Osteoblast (primary cell): ENCODE data around the gene RORB. TPM values are rescaled to one million over a fixed set of nuclear protein-coding genes. Genes with fewer than 3 reads are reported as not detected.

Experiments
- DNase-seq: peaks from one replicate; pipeline ENCODE4 v3.0.0; 2011; ENCODE audit warnings: low spot score, mixed read lengths; ENCODE audit not compliant: insufficient read length; ENCODE audit errors: missing footprints
- H2AFZ ChIP-seq: 2 replicates; pipeline ENCODE4 v1.6.0; 2011; ENCODE audit warnings: mild to moderate bottlenecking, low read length
- H3K27ac ChIP-seq: 2 replicates; pipeline ENCODE4 v1.5.1; 2011; ENCODE audit warnings: mild to moderate bottlenecking, low read depth, low read length, moderate library complexity
- H3K27me3 ChIP-seq: 2 replicates; pipeline ENCODE4 v1.6.0; 2012; ENCODE audit warnings: mild to moderate bottlenecking, control low read depth, inconsistent platforms, low read length, moderate library complexity; ENCODE audit not compliant: insufficient read depth
- H3K36me3 ChIP-seq: 2 replicates; pipeline ENCODE4 v1.5.1; 2011; ENCODE audit warnings: mild to moderate bottlenecking, low read length, control low read depth, moderate library complexity; ENCODE audit not compliant: insufficient read depth
- H3K4me1 ChIP-seq: 2 replicates; pipeline ENCODE4 v1.5.1; 2011; ENCODE audit warnings: mild to moderate bottlenecking, low read length, control low read depth, moderate library complexity; ENCODE audit not compliant: insufficient read depth
- H3K4me2 ChIP-seq: 2 replicates; pipeline ENCODE4 v1.6.0; 2011; ENCODE audit warnings: mild to moderate bottlenecking, low read length; ENCODE audit not compliant: insufficient read depth
- H3K4me3 ChIP-seq: fragments of 200-600 bp; sonication (generic); 3 replicates; pipeline ENCODE4 v1.5.1; 2012; ENCODE audit warnings: mild to moderate bottlenecking, low read length, inconsistent platforms; ENCODE audit not compliant: insufficient read depth
- H3K79me2 ChIP-seq: 2 replicates; pipeline ENCODE4 v1.6.0; 2012; ENCODE audit warnings: mild to moderate bottlenecking, low read length, control low read depth, inconsistent platforms; ENCODE audit not compliant: insufficient read depth
- H3K9me3 ChIP-seq: 2 replicates; pipeline ENCODE4 v1.5.1; 2011; ENCODE audit warnings: low read depth, low read length, control low read depth
- H4K20me1 ChIP-seq: 2 replicates; pipeline ENCODE4 v1.6.0; 2012; ENCODE audit warnings: mild to moderate bottlenecking, low read length, control low read depth; ENCODE audit not compliant: insufficient read depth
- total RNA-seq: library from RNA; depleted of rRNA; stranded (reverse); fragments of >200 nt; gene quantifications from 2 replicates; pipeline ENCODE4 v1.2.3, GENCODE V29; 2012
- TF ChIP-seq, protein P1 (sequence below): IDR thresholded peaks from 2 replicates; pipeline ENCODE4 v1.5.1; 2011; ENCODE audit warnings: mild to moderate bottlenecking, low read depth, low read length, moderate library complexity; ENCODE audit errors: extremely low read depth

RORB gene
- total RNA-seq, 1 donor: 0.36 TPM

DNA sequence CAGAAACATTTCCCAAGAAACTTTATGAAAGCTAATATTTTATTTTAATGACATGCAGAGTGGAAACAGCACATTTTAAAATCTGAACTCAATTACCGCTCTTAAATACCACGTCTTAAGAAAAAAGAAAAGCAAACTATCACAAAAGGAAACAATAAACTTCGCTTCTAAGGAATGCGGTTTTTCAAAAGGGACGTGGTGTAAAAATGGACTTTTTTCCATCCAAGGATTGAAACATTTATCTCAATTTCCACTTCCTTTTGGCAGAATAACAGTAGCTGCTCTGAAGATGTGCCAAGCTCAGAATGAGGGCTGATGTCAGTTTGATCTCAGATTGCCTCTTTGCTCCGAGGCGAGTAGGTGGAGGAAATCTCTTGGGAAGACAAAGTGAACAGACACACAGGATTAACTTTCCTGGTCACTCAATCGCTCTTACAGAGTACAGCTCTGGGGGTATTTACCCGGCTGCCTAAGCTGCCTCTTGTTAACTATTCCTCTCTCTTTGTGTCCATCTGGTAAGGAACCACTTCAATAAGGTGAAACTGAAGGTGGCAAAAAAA is 232.1 kb downstream of the RORB start:
- H3K36me3 ChIP-seq: no peaks in the 10 kb centered on the region
- DNase-seq: no peak
- peak overlapping the region; percentile 8 for H2AFZ ChIP-seq
- H3K27ac ChIP-seq: no peak overlapping the region
- H3K27me3 ChIP-seq: no peaks in the 10 kb centered on the region
- H3K4me2 ChIP-seq: peak overlapping the region; percentile 56
- no peaks in the 10 kb centered on the region for H4K20me1 ChIP-seq
- TF ChIP-seq, protein P1, sequence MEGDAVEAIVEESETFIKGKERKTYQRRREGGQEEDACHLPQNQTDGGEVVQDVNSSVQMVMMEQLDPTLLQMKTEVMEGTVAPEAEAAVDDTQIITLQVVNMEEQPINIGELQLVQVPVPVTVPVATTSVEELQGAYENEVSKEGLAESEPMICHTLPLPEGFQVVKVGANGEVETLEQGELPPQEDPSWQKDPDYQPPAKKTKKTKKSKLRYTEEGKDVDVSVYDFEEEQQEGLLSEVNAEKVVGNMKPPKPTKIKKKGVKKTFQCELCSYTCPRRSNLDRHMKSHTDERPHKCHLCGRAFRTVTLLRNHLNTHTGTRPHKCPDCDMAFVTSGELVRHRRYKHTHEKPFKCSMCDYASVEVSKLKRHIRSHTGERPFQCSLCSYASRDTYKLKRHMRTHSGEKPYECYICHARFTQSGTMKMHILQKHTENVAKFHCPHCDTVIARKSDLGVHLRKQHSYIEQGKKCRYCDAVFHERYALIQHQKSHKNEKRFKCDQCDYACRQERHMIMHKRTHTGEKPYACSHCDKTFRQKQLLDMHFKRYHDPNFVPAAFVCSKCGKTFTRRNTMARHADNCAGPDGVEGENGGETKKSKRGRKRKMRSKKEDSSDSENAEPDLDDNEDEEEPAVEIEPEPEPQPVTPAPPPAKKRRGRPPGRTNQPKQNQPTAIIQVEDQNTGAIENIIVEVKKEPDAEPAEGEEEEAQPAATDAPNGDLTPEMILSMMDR: no peak
- no peaks in the 10 kb centered on the region for H3K9me3 ChIP-seq
- no peaks in the 10 kb centered on the region for H3K4me1 ChIP-seq
- H3K79me2 ChIP-seq: no peaks in the 10 kb centered on the region
- H3K4me3 ChIP-seq: peak overlapping the region; percentile 4

DNA sequence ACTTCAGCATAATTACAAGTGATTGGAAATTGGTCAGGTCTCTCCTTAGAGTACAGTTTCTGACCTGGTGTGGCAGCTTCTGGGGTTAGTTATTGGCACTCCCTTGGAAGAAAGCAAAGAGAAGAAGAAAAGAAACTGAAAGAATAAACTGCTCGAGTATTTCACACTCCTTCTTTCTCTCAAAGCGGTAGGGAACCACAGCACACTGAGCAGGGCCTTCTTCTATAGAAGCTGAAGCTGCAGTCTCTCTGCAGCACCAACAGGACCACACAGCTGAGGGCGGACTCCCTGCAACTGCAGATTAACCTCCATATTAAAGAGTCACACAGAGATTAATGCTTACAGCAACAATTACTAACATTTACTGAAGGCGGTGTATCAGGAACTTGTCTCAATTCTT is 238.6 kb downstream of the RORB start:
- H3K4me2 ChIP-seq: no peak overlapping the region
- H3K27ac ChIP-seq: no peak overlapping the region
- no peak for DNase-seq
- no peaks in the 10 kb centered on the region for H3K9me3 ChIP-seq
- no peaks in the 10 kb centered on the region for H3K4me1 ChIP-seq
- H4K20me1 ChIP-seq: no peaks in the 10 kb centered on the region
- no peak overlapping the region for H3K4me3 ChIP-seq
- no peak overlapping the region for H2AFZ ChIP-seq
- TF ChIP-seq, protein P1: no peak
- H3K79me2 ChIP-seq: no peaks in the 10 kb centered on the region
- H3K27me3 ChIP-seq: peaks cover 12% of the 10 kb centered on the region
- H3K36me3 ChIP-seq: no peaks in the 10 kb centered on the region

DNA sequence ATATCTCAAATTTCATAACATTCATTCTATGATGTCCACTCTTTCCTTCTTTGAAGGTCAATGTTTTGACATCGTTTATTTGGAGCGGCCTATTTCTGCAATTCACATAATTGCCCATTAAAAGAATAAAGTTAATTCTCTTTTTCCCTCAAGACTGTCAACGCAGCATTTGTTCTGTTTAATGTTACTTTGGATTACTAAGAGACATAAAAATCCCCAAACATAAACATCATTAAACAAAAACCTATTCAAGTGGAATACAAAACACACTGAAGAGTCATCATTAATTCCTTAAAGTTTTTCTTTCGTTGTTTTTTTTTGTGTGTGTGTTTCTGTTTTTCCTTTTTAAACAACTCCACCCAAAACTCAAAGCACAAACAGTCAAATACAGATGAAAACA is 239.5 kb downstream of the RORB start:
- no peaks in the 10 kb centered on the region for H4K20me1 ChIP-seq
- H3K27ac ChIP-seq: no peak overlapping the region
- TF ChIP-seq, protein P1: no peak
- no peaks in the 10 kb centered on the region for H3K79me2 ChIP-seq
- H3K36me3 ChIP-seq: no peaks in the 10 kb centered on the region
- no peak overlapping the region for H3K4me2 ChIP-seq
- H3K27me3 ChIP-seq: peaks cover 18% of the 10 kb centered on the region
- H3K9me3 ChIP-seq: no peaks in the 10 kb centered on the region
- no peak overlapping the region for H3K4me3 ChIP-seq
- no peak for DNase-seq
- H3K4me1 ChIP-seq: no peaks in the 10 kb centered on the region
- no peak overlapping the region for H2AFZ ChIP-seq

DNA sequence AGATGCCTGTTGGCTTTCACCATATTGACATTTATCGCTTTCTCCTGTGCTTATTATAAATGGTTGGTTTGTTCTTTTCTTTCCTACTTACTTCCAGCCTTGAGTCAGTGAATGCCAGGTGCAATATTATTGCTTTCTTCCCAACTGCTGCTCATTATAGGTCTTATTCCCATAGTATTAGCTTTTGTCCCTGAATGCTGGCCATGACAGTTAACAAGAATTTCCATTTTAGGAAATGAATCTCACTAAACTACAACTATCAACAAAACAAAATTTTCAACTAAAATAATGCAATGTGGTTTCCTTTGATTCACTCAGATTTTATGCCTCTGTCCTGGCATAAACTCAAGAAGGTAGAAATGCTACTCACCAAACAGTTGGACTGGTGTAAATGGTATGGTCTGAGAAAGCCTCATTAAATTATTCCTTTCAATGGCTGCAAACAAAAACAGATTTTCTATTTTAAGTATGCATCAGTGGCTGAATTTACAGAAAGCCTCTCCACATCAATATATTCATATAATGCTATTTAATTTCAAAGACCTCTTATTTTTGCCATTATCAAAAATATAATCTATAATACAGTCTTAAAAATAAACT is 245.2 kb downstream of the RORB start:
- Histone ChIP-seq H3K9me3 (no peaks in the 10 kb centered on the region), H3K27me3 (peaks cover 18% of the 10 kb centered on the region), H3K4me1 (peaks cover 4% of the 10 kb centered on the region), H3K36me3 (no peaks in the 10 kb centered on the region), H3K79me2 (no peaks in the 10 kb centered on the region), H3K4me3 (no peak overlapping the region), H4K20me1 (no peaks in the 10 kb centered on the region), H3K27ac (no peak overlapping the region), H3K4me2 (peak overlapping the region; percentile 35), H2AFZ (no peak overlapping the region)
- TF ChIP-seq, protein P1: no peak
- no peak for DNase-seq
